CD4-positive, alpha-beta T cell (primary cell): Measurements from ENCODE around the gene MAT1A. TPM values are rescaled to one million over a fixed set of nuclear protein-coding genes. Genes with fewer than 3 reads are reported as not detected.

Experiments used
- ATAC-seq: fragments of 200-7000 bp; cut with Tn5 transposase; one replicate; pipeline ENCODE4 v1.10.0; 2022; ENCODE audit warnings: mild to moderate bottlenecking; ENCODE audit not compliant: poor library complexity
- CTCF ChIA-PET: fragments of 350-600 bp; sonication (Branson Sonifier 250); formaldehyde crosslinking; loops from one replicate; lab custom pipeline; 2021; ENCODE audit warnings: antibody characterized with exemption, inconsistent platforms; lab: Charles Lee
- POLR2A ChIA-PET: fragments of 350-600 bp; sonication (Branson Sonifier 250); formaldehyde crosslinking; loops from one replicate; lab custom pipeline; 2021; ENCODE audit warnings: antibody characterized with exemption, inconsistent platforms; lab: Charles Lee
- DNase-seq, 14 experiments: peaks; one replicate each; pipeline ENCODE4 v3.0.0-alpha.2; 2013 to 2020; ENCODE audit warnings: mixed read lengths in 2 of 14
- H3K27ac ChIP-seq, 2 donors: one replicate each; pipeline versions ENCODE4 v1.5.1 to v1.7.0; 2013; ENCODE audit warnings: low read length in 2 of 2, low read depth in 1 of 2, mild to moderate bottlenecking in 1 of 2
- H3K27me3 ChIP-seq, 2 experiments: 1 replicate in 1 of 2; 2 replicates in 1 of 2; pipeline versions ENCODE4 v1.6.1 to v1.7.0; 2013; ENCODE audit warnings: low read length in 2 of 2, control low read depth in 1 of 2, mild to moderate bottlenecking in 1 of 2, moderate library complexity in 1 of 2; ENCODE audit not compliant: insufficient read depth in 2 of 2, control insufficient read depth in 1 of 2
- H3K36me3 ChIP-seq: one replicate; pipeline ENCODE4 v1.6.1; 2013; ENCODE audit warnings: low read length, control low read depth; ENCODE audit not compliant: insufficient read depth
- H3K4me1 ChIP-seq: one replicate; pipeline ENCODE4 v1.6.1; 2013; ENCODE audit warnings: low read length, control low read depth; ENCODE audit not compliant: insufficient read depth
- H3K4me3 ChIP-seq: one replicate; pipeline ENCODE4 v1.5.1; 2013; ENCODE audit warnings: mild to moderate bottlenecking, low read length, moderate library complexity
- H3K9me3 ChIP-seq, 2 experiments: 1 replicate in 1 of 2; 2 replicates in 1 of 2; pipeline versions ENCODE4 v1.6.1 to v1.7.0; 2013; ENCODE audit warnings: low read length in 2 of 2, mild to moderate bottlenecking in 2 of 2, control low read depth in 1 of 2, moderate library complexity in 1 of 2; ENCODE audit not compliant: control insufficient read depth in 1 of 2, insufficient read depth in 1 of 2
- H3K27ac Mint-ChIP-seq: one replicate; pipeline ENCODE4 v1.8.0; 2020; ENCODE audit warnings: mixed read lengths
- H3K27me3 Mint-ChIP-seq: one replicate; pipeline ENCODE4 v1.8.0; 2021; ENCODE audit warnings: mixed read lengths
- H3K36me3 Mint-ChIP-seq: one replicate; pipeline ENCODE4 v1.8.0; 2021; ENCODE audit warnings: low read depth, mixed read lengths
- H3K4me1 Mint-ChIP-seq: one replicate; pipeline ENCODE4 v1.8.0; 2021; ENCODE audit warnings: low read depth, mixed read lengths
- H3K4me3 Mint-ChIP-seq: one replicate; pipeline ENCODE4 v1.8.0; 2020; ENCODE audit warnings: mild to moderate bottlenecking, mixed read lengths
- H3K9me3 Mint-ChIP-seq: one replicate; pipeline ENCODE4 v1.8.0; 2020; ENCODE audit warnings: mixed read lengths
- intact Hi-C, 2 experiments: fragments of 100-400 bp; cut with DNase I in 1 of 2; cut with micrococcal nuclease in 1 of 2; formaldehyde crosslinking; loops; one replicate each; pipeline versions ENCODE4 v1.15.1 to v1.9.0; 2023 to 2025; cut with DNase I, micrococcal nuclease
- total RNA-seq, 174 experiments: library from RNA in 2 of 174; stranded (reverse) in 2 of 174; gene quantifications; one replicate each; pipeline ENCODE4 v1.2.3 and lab custom pipeline; 2021 to 2026
- TF ChIP-seq, protein P1 (sequence below): fragments of 200-600 bp; IDR thresholded peaks from one replicate; pipeline ENCODE4 v1.8.0; 2022; ENCODE audit warnings: antibody characterized with exemption, mild to moderate bottlenecking

MAT1A gene
- total RNA-seq, 2 experiments from 2014 or later: not detected

DNA sequence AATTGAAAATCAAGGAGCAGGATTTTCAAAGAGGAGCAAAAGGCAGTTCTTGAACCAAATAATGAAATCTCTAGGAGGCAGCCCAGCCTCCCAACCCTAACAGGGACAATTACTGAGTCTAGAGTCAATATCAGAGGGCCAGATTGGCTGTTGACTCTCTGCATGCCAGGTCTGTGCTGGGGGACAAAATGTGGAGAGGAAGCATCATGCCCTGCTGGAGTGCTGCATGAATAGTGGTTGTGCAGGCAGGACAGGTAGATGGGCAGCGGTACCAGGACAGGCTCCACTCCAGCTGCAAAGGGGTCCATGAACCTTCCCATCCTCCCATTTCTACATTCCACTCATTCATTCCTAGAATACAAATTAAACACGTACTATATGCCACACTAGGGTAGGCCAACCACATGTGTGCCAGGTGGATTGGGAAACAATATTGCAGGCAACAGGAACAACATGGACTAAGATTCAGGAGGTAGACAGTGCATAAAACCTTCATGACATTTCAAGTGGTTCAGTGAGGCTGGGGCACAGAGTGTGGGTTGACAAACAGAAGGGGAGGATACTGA, 30.4 kb upstream of the MAT1A start:
- TF ChIP-seq, protein P1, sequence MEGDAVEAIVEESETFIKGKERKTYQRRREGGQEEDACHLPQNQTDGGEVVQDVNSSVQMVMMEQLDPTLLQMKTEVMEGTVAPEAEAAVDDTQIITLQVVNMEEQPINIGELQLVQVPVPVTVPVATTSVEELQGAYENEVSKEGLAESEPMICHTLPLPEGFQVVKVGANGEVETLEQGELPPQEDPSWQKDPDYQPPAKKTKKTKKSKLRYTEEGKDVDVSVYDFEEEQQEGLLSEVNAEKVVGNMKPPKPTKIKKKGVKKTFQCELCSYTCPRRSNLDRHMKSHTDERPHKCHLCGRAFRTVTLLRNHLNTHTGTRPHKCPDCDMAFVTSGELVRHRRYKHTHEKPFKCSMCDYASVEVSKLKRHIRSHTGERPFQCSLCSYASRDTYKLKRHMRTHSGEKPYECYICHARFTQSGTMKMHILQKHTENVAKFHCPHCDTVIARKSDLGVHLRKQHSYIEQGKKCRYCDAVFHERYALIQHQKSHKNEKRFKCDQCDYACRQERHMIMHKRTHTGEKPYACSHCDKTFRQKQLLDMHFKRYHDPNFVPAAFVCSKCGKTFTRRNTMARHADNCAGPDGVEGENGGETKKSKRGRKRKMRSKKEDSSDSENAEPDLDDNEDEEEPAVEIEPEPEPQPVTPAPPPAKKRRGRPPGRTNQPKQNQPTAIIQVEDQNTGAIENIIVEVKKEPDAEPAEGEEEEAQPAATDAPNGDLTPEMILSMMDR: no peak
- Histone ChIP-seq H3K9me3 (peaks cover 0 to 8% of the 10 kb centered on the region in 2 experiments), H3K27me3 (peaks cover 0 to 2% of the 10 kb centered on the region in 2 experiments), H3K36me3 (no peaks in the 10 kb centered on the region), H3K4me1 (no peaks in the 10 kb centered on the region), H3K4me3 (no peak overlapping the region), H3K27ac (no peak overlapping the region)
- Mint-ChIP-seq H3K9me3 (no peaks in the 10 kb centered on the region), H3K27me3 (no peaks in the 10 kb centered on the region), H3K36me3 (no peaks in the 10 kb centered on the region), H3K4me1 (no peaks in the 10 kb centered on the region), H3K27ac (no peak overlapping the region), H3K4me3 (no peak overlapping the region)
- DNase-seq: no peak
- ATAC-seq: no peak
- ChIA-PET CTCF (no interaction called here), POLR2A (no interaction called here)
- intact Hi-C loops: no loop called here

DNA sequence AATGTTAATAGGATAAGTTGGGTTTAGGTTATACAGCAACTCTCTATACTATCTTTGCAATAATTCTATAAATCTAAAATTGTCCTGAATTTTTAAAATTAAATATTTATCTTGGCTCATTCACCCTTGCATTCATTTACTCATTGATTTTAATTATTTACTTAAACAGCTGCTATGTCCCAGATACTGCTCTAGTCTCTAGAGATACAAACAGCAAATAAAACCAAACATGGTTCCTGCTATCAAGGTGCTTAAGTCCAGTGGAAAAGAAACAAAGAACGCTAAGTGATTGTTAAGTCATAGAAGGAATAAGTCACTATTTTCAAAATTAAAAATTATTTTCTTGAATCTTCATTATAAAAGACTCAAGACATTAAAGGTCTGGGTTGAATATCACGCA, 29.9 kb upstream of the MAT1A start:
- H3K36me3 ChIP-seq: no peaks in the 10 kb centered on the region
- no peaks in the 10 kb centered on the region for H3K4me1 Mint-ChIP-seq
- TF ChIP-seq, protein P1: no peak
- POLR2A ChIA-PET: no interaction called here
- intact Hi-C loops: no loop called here
- H3K9me3 ChIP-seq: peaks cover 0 to 8% of the 10 kb centered on the region in 2 experiments
- H3K27ac ChIP-seq: no peak overlapping the region
- H3K27me3 ChIP-seq: peaks cover 0 to 2% of the 10 kb centered on the region in 2 experiments
- H3K27me3 Mint-ChIP-seq: no peaks in the 10 kb centered on the region
- H3K4me1 ChIP-seq: no peaks in the 10 kb centered on the region
- no peak overlapping the region for H3K4me3 Mint-ChIP-seq
- DNase-seq: no peak
- CTCF ChIA-PET: no interaction called here
- no peaks in the 10 kb centered on the region for H3K9me3 Mint-ChIP-seq
- no peak for ATAC-seq
- no peak overlapping the region for H3K4me3 ChIP-seq
- no peaks in the 10 kb centered on the region for H3K36me3 Mint-ChIP-seq
- no peak overlapping the region for H3K27ac Mint-ChIP-seq

DNA sequence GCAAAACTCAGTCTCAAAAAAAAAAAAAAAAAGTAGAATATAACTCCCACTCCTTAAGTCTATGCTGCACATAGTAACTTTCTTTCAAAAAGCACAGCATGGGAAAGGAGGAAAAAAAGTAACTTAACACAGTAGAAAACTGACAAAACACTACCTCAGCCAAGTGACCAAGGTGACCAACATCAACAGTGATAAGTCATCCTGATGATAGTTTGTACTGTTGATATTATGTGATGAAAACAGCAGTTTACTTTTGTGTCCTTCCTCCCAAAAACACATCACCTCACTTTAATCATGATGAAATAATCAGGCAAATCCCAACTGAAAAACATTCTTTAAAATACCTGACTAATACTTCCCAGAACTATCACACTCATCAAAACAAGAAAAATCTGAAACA, 29.3 kb upstream of the MAT1A start:
- no peak overlapping the region for H3K27ac ChIP-seq
- intact Hi-C loops: no loop called here
- Mint-ChIP-seq H3K36me3 (no peaks in the 10 kb centered on the region), H3K9me3 (no peaks in the 10 kb centered on the region), H3K4me3 (no peak overlapping the region), H3K27me3 (no peaks in the 10 kb centered on the region), H3K27ac (no peak overlapping the region), H3K4me1 (no peaks in the 10 kb centered on the region)
- no peaks in the 10 kb centered on the region for H3K4me1 ChIP-seq
- H3K9me3 ChIP-seq: peaks cover 0 to 8% of the 10 kb centered on the region in 2 experiments
- no peak overlapping the region for H3K4me3 ChIP-seq
- ATAC-seq (no peak), DNase-seq (no peak)
- peaks cover 0 to 2% of the 10 kb centered on the region in 2 experiments for H3K27me3 ChIP-seq
- H3K36me3 ChIP-seq: no peaks in the 10 kb centered on the region
- TF ChIP-seq, protein P1: no peak
- ChIA-PET CTCF (no interaction called here), POLR2A (no interaction called here)
